Breast epithelium (tissue), 4 donors: ENCODE results near the gene DSG4. TPM values are rescaled to one million over a fixed set of nuclear protein-coding genes. Genes with fewer than 3 reads are reported as not detected.

Experiments used
- DNase-seq, 2 donors: peaks; one replicate each; pipeline ENCODE4 v3.0.0-alpha.2; 2019; ENCODE audit warnings: low spot score in 2 of 2
- H3K27ac ChIP-seq, 2 donors: fragments of 200-600 bp; sonication (generic) in 1 of 2; one replicate each; pipeline ENCODE4 v1.5.1; 2016 to 2019; ENCODE audit warnings: mild to moderate bottlenecking in 1 of 2
- H3K27me3 ChIP-seq, 2 donors: fragments of 200-600 bp; sonication (generic) in 1 of 2; one replicate each; pipeline versions ENCODE4 v1.5.1 to v1.6.0; 2017 to 2019; ENCODE audit warnings: control low read depth in 1 of 2, mild to moderate bottlenecking in 1 of 2
- H3K36me3 ChIP-seq: fragments of 200-600 bp; one replicate; pipeline ENCODE4 v1.5.1; 2019
- H3K4me1 ChIP-seq, 2 donors: fragments of 200-600 bp; sonication (generic); one replicate each; pipeline ENCODE4 v1.5.1; 2016 to 2019; ENCODE audit warnings: control low read depth in 1 of 2
- H3K4me3 ChIP-seq, 3 donors: fragments of 200-600 bp; sonication (generic); 1 replicate in 2 of 3; 2 replicates in 1 of 3; pipeline ENCODE4 v1.5.1; 2016 to 2019; ENCODE audit warnings: mild to moderate bottlenecking in 3 of 3, moderate library complexity in 2 of 3
- H3K9me3 ChIP-seq, 2 donors: fragments of 200-600 bp; sonication (generic) in 1 of 2; one replicate each; pipeline ENCODE4 v1.5.1; 2016 to 2019; ENCODE audit warnings: control low read depth in 1 of 2
- POLR2A ChIP-seq: fragments of 450-650 bp; IDR thresholded peaks from one replicate; pipeline ENCODE4 v1.6.1; 2016; ENCODE audit warnings: antibody characterized with exemption, mild to moderate bottlenecking, moderate library complexity
- POLR2AphosphoS5 ChIP-seq, 3 donors: sonication (generic); formaldehyde crosslinking; IDR thresholded peaks; one replicate each; pipeline ENCODE4 v1.6.1; 2017; ENCODE audit warnings: antibody characterized with exemption in 3 of 3
- intact Hi-C: fragments of 100-400 bp; cut with DNase I; formaldehyde crosslinking; loops from one replicate; pipeline ENCODE4 v1.15.1; 2023; ENCODE audit warnings: low total_unique reads
- total RNA-seq, 3 donors: library from RNA; depleted of rRNA; stranded (reverse); fragments of >200 nt; gene quantifications; one replicate each; pipeline ENCODE4 v1.1.0, GENCODE V29; 2016
- TF ChIP-seq, protein P1 (sequence below), 3 donors: fragments of 450-650 bp; IDR thresholded peaks; one replicate each; pipeline ENCODE4 v1.5.1; 2016 to 2017; ENCODE audit warnings: antibody characterized with exemption in 3 of 3, mild to moderate bottlenecking in 3 of 3, moderate library complexity in 3 of 3

DSG4 gene
- total RNA-seq, 3 donors from 2014 or later: not detected

DNA sequence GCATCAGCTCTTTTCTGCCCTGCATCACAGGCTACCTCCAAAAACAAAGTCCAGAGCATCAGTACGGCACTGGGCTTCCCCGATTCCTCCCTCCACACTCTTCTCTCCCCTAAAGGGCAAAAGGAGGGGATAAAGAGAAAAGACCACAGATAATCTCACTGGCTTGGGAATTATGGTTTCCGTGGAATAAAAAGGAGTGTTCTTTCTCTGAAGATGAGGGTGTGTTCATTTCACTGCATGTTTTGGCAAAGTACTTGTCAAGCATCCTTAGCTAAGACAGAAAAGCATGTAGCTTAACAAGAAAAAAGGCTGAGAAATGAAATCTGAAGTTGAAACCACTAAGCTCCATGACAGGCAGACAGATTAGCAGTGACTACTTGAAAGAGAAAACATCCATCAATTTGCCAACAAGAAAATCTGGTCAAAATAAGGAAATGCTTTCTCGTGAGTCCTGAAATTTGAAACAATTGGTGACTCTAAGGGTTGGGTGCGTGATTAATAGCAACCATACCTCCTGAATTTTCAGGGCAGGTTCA lies 50.4 kb downstream of the DSG4 start:
- Histone ChIP-seq H3K36me3 (no peaks in the 10 kb centered on the region), H3K4me3 (no peak overlapping the region), H3K27me3 (no peaks in the 10 kb centered on the region), H3K4me1 (no peaks in the 10 kb centered on the region), H3K9me3 (peaks cover 0 to 3% of the 10 kb centered on the region in 2 donors), H3K27ac (no peak overlapping the region)
- intact Hi-C loops: no loop called here
- DNase-seq: no peak
- TF ChIP-seq POLR2AphosphoS5 (IDR thresholded peaks at IDR 0.05) (no peak), POLR2A (no peak)
- TF ChIP-seq, protein P1, sequence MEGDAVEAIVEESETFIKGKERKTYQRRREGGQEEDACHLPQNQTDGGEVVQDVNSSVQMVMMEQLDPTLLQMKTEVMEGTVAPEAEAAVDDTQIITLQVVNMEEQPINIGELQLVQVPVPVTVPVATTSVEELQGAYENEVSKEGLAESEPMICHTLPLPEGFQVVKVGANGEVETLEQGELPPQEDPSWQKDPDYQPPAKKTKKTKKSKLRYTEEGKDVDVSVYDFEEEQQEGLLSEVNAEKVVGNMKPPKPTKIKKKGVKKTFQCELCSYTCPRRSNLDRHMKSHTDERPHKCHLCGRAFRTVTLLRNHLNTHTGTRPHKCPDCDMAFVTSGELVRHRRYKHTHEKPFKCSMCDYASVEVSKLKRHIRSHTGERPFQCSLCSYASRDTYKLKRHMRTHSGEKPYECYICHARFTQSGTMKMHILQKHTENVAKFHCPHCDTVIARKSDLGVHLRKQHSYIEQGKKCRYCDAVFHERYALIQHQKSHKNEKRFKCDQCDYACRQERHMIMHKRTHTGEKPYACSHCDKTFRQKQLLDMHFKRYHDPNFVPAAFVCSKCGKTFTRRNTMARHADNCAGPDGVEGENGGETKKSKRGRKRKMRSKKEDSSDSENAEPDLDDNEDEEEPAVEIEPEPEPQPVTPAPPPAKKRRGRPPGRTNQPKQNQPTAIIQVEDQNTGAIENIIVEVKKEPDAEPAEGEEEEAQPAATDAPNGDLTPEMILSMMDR (IDR thresholded peaks at IDR 0.05): no peak

DNA sequence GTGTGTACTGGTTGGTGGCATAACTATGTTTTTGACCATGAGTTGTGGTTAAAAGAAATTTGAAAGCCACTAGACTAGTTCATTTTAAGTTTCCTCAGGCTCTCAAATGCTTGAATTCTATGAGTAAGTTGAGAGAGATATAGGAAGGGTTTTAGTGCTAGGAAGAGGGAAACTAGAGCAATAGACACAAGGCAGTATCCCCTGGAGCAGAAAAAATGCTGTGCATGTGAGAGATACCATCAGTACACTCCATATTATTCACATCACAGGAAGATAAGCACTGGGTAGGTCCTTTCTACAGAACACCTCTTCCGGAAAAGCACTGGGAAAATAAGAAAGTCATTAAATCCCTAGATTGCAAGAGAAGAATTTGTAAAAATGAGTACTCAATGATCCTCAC lies 51.6 kb downstream of the DSG4 start:
- no peak for TF ChIP-seq POLR2A
- TF ChIP-seq, protein P1 (IDR thresholded peaks at IDR 0.05): no peak
- H3K27ac ChIP-seq: no peak overlapping the region
- H3K4me1 ChIP-seq: no peaks in the 10 kb centered on the region
- H3K9me3 ChIP-seq: peaks cover 0 to 13% of the 10 kb centered on the region in 2 donors
- no peak for DNase-seq
- H3K4me3 ChIP-seq: no peak overlapping the region
- H3K27me3 ChIP-seq: no peaks in the 10 kb centered on the region
- H3K36me3 ChIP-seq: no peaks in the 10 kb centered on the region
- intact Hi-C loops: no loop called here

DNA sequence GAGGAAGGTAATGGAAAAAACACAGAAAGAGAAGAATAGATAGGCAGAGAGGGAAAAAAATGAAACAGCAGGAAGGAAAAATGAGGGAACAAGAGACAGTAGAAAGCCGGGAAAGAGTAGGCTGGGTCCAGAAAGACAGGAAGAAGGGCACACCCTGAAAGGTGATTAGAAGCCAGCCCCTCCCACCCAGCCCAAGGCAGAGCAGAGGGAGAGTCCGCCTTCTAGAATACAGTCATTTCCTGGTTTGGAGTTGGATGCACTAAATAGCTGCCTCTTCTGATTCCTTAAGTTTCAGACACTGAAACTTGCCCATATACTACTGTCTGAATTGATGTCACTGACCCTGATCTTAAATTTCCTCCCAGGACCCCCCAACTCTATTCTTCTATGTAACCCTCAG lies 53.0 kb downstream of the DSG4 start:
- Histone ChIP-seq H3K36me3 (no peaks in the 10 kb centered on the region), H3K4me3 (no peak overlapping the region), H3K4me1 (no peaks in the 10 kb centered on the region), H3K27ac (no peak overlapping the region), H3K9me3 (peaks cover 0 to 13% of the 10 kb centered on the region in 2 donors), H3K27me3 (no peaks in the 10 kb centered on the region)
- DNase-seq: no peak
- intact Hi-C loops: no loop called here
- no peak for TF ChIP-seq POLR2A
- TF ChIP-seq, protein P1 (IDR thresholded peaks at IDR 0.05): no peak
- no peak for TF ChIP-seq POLR2AphosphoS5 (IDR thresholded peaks at IDR 0.05)

DNA sequence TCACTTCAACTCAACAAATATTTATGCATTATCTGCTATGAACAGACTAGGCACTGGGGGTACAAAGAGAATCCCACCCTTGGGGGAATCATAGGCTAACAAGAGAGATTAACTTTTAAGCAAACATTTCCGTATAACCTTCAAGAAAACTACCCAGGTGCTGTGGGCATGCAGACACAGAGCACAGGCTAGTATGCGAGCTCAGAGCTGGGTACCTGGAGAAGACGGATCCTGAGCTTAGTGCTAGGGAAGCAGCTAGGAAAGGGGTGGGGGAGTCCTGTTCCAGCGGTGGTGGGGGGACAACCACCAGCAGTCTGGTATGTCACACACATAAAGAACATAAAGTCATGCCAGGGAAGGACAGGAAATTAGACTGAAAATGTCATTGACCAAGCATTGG lies 53.5 kb downstream of the DSG4 start:
- H3K36me3 ChIP-seq: no peaks in the 10 kb centered on the region
- no peak for DNase-seq
- intact Hi-C loops: no loop called here
- TF ChIP-seq POLR2A (no peak), POLR2AphosphoS5 (IDR thresholded peaks at IDR 0.05) (no peak)
- TF ChIP-seq, protein P1 (IDR thresholded peaks at IDR 0.05): no peak
- H3K4me1 ChIP-seq: no peaks in the 10 kb centered on the region
- H3K27ac ChIP-seq: no peak overlapping the region
- H3K4me3 ChIP-seq: no peak overlapping the region
- peaks cover 0 to 13% of the 10 kb centered on the region in 2 donors for H3K9me3 ChIP-seq
- H3K27me3 ChIP-seq: no peaks in the 10 kb centered on the region

DNA sequence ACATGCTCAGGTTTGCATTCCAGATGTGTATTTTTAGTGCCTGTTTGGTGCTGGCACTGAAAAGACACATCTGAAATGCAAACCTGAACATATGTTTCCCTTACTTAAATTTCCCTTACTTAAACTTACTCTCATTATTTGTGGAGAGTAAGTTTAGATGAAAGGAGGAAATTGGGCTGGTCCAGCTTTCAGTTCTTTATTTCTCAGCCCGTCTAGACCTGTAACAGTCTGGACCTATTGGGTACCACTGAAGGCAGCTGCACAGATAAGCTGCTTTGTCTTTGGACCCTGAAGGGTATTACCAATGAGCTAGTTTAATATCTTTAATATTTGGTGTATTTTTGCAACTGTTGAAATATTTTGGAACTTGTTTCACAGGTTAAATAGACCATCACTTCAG lies 54.0 kb downstream of the DSG4 start:
- H3K27ac ChIP-seq: no peak overlapping the region
- TF ChIP-seq, protein P1 (IDR thresholded peaks at IDR 0.05): no peak
- TF ChIP-seq POLR2A (no peak), POLR2AphosphoS5 (IDR thresholded peaks at IDR 0.05) (no peak)
- H3K9me3 ChIP-seq: peaks cover 0 to 13% of the 10 kb centered on the region in 2 donors
- no peaks in the 10 kb centered on the region for H3K4me1 ChIP-seq
- no peaks in the 10 kb centered on the region for H3K27me3 ChIP-seq
- intact Hi-C loops: no loop called here
- no peak for DNase-seq
- H3K4me3 ChIP-seq: no peak overlapping the region
- no peaks in the 10 kb centered on the region for H3K36me3 ChIP-seq
